ENCODE measurements around the gene KLF11. TPM values are rescaled to one million over a fixed set of nuclear protein-coding genes. Genes with fewer than 3 reads are reported as not detected.

Gene KLF11
- total and polyA plus RNA-seq, 2 donors (not counting 3 experiments of a cell fraction or from before 2014, with no cell fraction given): 10.5 to 11.3 TPM

DNA sequence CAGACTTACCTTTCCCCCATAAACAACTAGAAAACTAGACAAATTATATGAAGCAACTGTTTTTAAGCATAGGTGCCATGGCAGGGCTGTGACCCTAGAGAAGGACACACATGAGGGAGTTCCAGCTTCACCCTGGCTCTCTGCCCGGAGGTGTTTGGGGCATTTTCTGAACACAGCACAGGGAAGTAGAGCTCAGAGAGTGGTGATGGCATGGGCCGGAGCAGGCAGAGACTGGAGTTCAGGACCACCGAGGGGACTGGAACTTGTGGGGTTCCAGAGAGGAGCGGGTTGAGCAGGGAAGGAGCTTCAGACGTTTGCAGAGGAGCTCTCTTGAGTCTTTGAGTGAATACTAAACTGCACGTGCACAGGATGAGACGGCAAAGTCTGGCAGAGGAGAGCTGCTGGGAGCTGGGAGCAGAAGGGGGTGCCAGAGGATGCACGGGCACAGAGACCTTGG lies 26.5 kb upstream of the KLF11 start:
- H3K9me3 ChIP-seq (replicated peaks; ENCODE audit: control insufficient read depth, insufficient read depth, low read length): no peaks in the 10 kb centered on the region
- POLR2A ChIA-PET: no interaction called here
- no peak for FAIRE-seq
- no peak for DNase-seq (ENCODE audit: low read depth, low spot score)
- no peaks in the 10 kb centered on the region for H3K4me1 ChIP-seq (ENCODE audit: control insufficient read depth, extremely low read depth, insufficient read depth, low read length)
- H4K20me1 ChIP-seq (replicated peaks; ENCODE audit: control insufficient read depth, extremely low read depth, insufficient read depth, low read length): no peaks in the 10 kb centered on the region
- H3K36me3 ChIP-seq (ENCODE audit: control insufficient read depth in 2 of 2, extremely low read depth in 1 of 2, insufficient read depth in 2 of 2, low read length in 2 of 2): no peaks in the 10 kb centered on the region
- intact Hi-C loops (cut with micrococcal nuclease) (no loop called here), dilution Hi-C loops (cut with MboI; ENCODE audit: extremely low pct_ligation_motif_present, low sequenced_read_pairs) (no loop called here)
- no peak overlapping the region for H3K27ac ChIP-seq (ENCODE audit: insufficient read depth, low read depth, low read length)
- H3K4me2 ChIP-seq (ENCODE audit: insufficient read depth, low read length): no peak overlapping the region
- no peak overlapping the region for H2AFZ ChIP-seq (ENCODE audit: low read depth, low read length)
- BruUV-seq (replicated peaks): no TSS peak
- CTCF ChIA-PET: interaction anchor here (1.2 to 16.1 kb wide), 3 partner anchors 32 to 203 kb away, joined by 3 to 151 read pairs (median 5); no protein-coding TSS in a partner anchor
- TF ChIP-seq MAX (IDR thresholded peaks at IDR 0.05; ENCODE audit: insufficient read depth, insufficient read length) (no peak), POLR2AphosphoS5 (IDR thresholded peaks at IDR 0.05; ENCODE audit: insufficient read depth, low read depth, low read length) (no peak), FOS (IDR thresholded peaks at IDR 0.05; ENCODE audit: borderline replicate concordance, insufficient read depth, low read length) (no peak), GATA2 (IDR thresholded peaks at IDR 0.05; ENCODE audit: insufficient read depth, insufficient read length, low read depth, low read length) (no peak), POLR2A (IDR thresholded peaks at IDR 0.05; ENCODE audit: low read depth, low read length) (no peak), JUN (IDR thresholded peaks at IDR 0.05; ENCODE audit: borderline replicate concordance, insufficient read depth, insufficient read length, low read depth) (no peak), EZH2 (IDR thresholded peaks at IDR 0.05; ENCODE audit: borderline replicate concordance, low read depth, low read length, severe bottlenecking) (no peak), MYC (IDR thresholded peaks at IDR 0.05; ENCODE audit: low read depth, low read length) (no peak)
- TF ChIP-seq, protein P1, sequence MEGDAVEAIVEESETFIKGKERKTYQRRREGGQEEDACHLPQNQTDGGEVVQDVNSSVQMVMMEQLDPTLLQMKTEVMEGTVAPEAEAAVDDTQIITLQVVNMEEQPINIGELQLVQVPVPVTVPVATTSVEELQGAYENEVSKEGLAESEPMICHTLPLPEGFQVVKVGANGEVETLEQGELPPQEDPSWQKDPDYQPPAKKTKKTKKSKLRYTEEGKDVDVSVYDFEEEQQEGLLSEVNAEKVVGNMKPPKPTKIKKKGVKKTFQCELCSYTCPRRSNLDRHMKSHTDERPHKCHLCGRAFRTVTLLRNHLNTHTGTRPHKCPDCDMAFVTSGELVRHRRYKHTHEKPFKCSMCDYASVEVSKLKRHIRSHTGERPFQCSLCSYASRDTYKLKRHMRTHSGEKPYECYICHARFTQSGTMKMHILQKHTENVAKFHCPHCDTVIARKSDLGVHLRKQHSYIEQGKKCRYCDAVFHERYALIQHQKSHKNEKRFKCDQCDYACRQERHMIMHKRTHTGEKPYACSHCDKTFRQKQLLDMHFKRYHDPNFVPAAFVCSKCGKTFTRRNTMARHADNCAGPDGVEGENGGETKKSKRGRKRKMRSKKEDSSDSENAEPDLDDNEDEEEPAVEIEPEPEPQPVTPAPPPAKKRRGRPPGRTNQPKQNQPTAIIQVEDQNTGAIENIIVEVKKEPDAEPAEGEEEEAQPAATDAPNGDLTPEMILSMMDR (IDR thresholded peaks at IDR 0.05; ENCODE audit: extremely low read depth in 1 of 2, insufficient read depth in 1 of 2, low read depth in 1 of 2, low read length in 2 of 2): no peak
- H3K79me2 ChIP-seq (ENCODE audit: control insufficient read depth, insufficient read depth, low read length): no peaks in the 10 kb centered on the region
- no peak overlapping the region for H3K9ac ChIP-seq (replicated peaks; ENCODE audit: extremely low read depth, insufficient read depth, low read length)
- H3K4me3 ChIP-seq (replicated peaks in 1 of 3; ENCODE audit: insufficient read depth in 1 of 3, low read depth in 1 of 3, low read length in 3 of 3): no peak overlapping the region
- H3K27me3 ChIP-seq (ENCODE audit: control insufficient read depth in 2 of 2, insufficient read depth in 2 of 2, low read length in 2 of 2): peaks cover 0 to 2% of the 10 kb centered on the region in 2 experiments
- H3K9me1 ChIP-seq (replicated peaks; ENCODE audit: control insufficient read depth, extremely low read depth, insufficient read depth, low read length): no peaks in the 10 kb centered on the region

Data from endothelial cell of umbilical vein (primary cell).